ENCODE measurements around the gene LSAMP.

The LSAMP gene

DNA sequence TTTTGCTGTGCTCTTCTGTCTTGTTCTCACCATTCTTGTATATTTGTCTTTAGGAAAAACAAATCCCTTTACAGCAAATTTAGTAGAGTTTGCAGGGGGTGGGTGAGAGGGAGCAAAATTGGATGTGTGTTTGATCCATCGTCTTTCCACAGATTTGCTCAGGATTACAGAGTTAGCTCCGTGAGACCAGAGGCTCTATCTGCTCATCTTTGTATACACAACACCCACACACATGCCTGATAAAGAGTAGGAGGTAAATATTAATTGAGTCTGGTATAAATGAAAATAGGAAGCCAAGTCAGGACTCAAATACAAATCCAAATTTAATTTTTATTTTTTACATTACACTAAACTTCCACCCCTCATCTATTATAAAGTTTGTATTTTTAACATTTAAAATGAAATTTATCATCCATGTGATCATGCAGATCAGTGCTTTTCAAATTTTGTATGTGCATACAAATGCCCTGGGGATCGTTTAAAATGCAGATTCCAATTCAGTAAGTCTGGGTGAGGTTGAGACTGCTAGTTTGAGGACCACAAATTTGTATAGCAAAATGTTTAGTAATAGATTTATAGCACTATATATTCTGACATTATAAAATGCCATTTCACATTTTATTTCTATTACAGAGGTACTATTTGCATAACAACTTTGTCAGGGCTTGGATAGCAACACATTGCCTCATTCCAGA is 326.7 kb downstream of the LSAMP start:
- DNase-seq (ENCODE audit: low read depth), result no peak
- TF ChIP-seq, protein P1, sequence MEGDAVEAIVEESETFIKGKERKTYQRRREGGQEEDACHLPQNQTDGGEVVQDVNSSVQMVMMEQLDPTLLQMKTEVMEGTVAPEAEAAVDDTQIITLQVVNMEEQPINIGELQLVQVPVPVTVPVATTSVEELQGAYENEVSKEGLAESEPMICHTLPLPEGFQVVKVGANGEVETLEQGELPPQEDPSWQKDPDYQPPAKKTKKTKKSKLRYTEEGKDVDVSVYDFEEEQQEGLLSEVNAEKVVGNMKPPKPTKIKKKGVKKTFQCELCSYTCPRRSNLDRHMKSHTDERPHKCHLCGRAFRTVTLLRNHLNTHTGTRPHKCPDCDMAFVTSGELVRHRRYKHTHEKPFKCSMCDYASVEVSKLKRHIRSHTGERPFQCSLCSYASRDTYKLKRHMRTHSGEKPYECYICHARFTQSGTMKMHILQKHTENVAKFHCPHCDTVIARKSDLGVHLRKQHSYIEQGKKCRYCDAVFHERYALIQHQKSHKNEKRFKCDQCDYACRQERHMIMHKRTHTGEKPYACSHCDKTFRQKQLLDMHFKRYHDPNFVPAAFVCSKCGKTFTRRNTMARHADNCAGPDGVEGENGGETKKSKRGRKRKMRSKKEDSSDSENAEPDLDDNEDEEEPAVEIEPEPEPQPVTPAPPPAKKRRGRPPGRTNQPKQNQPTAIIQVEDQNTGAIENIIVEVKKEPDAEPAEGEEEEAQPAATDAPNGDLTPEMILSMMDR (conservative IDR thresholded peaks at IDR 0.05; ENCODE audit: low read depth, low read length), result no peak
- no peak overlapping the region for H3K4me3 ChIP-seq (ENCODE audit: low read depth, low read length)

- no peak overlapping the region for H3K4me3 ChIP-seq (ENCODE audit: low read depth, low read length)
- TF ChIP-seq, protein P1 (conservative IDR thresholded peaks at IDR 0.05; ENCODE audit: low read depth, low read length), result no peak
- DNase-seq (ENCODE audit: low read depth), result no peak
These were observed 330.7 kb downstream of the LSAMP start for GRCh38 chr3:116114586-116114985.

DNA sequence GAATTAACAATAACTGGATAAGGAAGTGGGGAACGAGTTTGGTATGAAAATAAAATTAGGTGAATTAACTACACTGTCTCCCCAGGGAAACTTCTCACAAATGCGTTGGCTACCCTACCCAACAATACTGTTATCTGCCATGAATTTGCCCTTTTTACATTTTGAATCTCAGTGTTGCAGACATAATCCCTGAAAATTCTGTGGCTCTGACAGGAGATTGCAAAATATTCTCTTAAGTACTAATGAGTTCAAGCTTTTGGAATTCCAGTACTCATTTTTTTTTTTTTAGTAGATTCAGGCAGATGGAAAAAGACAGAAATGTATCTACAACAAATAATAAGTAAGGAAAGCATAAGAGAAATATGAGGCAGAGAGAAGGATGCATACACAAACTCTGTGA is 332.6 kb downstream of the LSAMP start:
- peak; percentile 33 for DNase-seq (ENCODE audit: low read depth)
- TF ChIP-seq, protein P1 (conservative IDR thresholded peaks at IDR 0.05; ENCODE audit: low read depth, low read length), result no peak

GRCh38 chr3:116111765-116112164 is 333.5 kb downstream of the LSAMP start:
- TF ChIP-seq, protein P1 (conservative IDR thresholded peaks at IDR 0.05; ENCODE audit: low read depth, low read length), result no peak
- H3K4me3 ChIP-seq (ENCODE audit: low read depth, low read length), result no peak overlapping the region
- DNase-seq (ENCODE audit: low read depth), result no peak

More for the DNA sequence above, 332.6 kb downstream of the LSAMP start:
- no peak overlapping the region for H3K4me3 ChIP-seq (ENCODE audit: low read depth, low read length)

- H3K4me3 ChIP-seq (ENCODE audit: low read depth, low read length), result no peak overlapping the region
- DNase-seq (ENCODE audit: low read depth), result no peak
- TF ChIP-seq, protein P1 (conservative IDR thresholded peaks at IDR 0.05; ENCODE audit: low read depth, low read length), result no peak
These were observed 341.3 kb downstream of the LSAMP start for GRCh38 chr3:116103868-116104530.

- DNase-seq (ENCODE audit: low read depth), result no peak
- TF ChIP-seq, protein P1 (conservative IDR thresholded peaks at IDR 0.05; ENCODE audit: low read depth, low read length), result no peak
- H3K4me3 ChIP-seq (ENCODE audit: low read depth, low read length), result no peak overlapping the region
These were observed 343.2 kb downstream of the LSAMP start for GRCh38 chr3:116102037-116102436.

- TF ChIP-seq, protein P1 (conservative IDR thresholded peaks at IDR 0.05; ENCODE audit: low read depth, low read length), result no peak
- H3K4me3 ChIP-seq (ENCODE audit: low read depth, low read length), result no peak overlapping the region
- DNase-seq (ENCODE audit: low read depth), result no peak
These were observed 348.1 kb downstream of the LSAMP start for GRCh38 chr3:116097226-116097625.
